ENCODE measurements around the gene RUNX1.

- TF ChIP-seq CTCF (IDR thresholded peaks at IDR 0.05 in 2 of 3, conservative IDR thresholded peaks at IDR 0.05 in 1 of 3; ENCODE audit: control insufficient read depth in 2 of 3, extremely low read depth in 1 of 3, insufficient read depth in 1 of 3, low read depth in 3 of 3, low read length in 3 of 3) (no peak), MTA3 (IDR thresholded peaks at IDR 0.05; ENCODE audit: borderline replicate concordance, low read length) (no peak), CEBPZ (IDR thresholded peaks at IDR 0.05; ENCODE audit: low read depth, low read length) (no peak), USF2 (IDR thresholded peaks at IDR 0.05; ENCODE audit: borderline replicate concordance, low read depth, low read length) (no peak), POLR2A (IDR thresholded peaks at IDR 0.05; ENCODE audit: low read depth, low read length) (0 out of 2 replicates have a peak, but pooled peaks have one; percentile 27), EGR1 (IDR thresholded peaks at IDR 0.05; ENCODE audit: borderline replicate concordance in 1 of 2, low read depth in 2 of 2, low read length in 2 of 2) (no peak), JUNB (IDR thresholded peaks at IDR 0.05) (0 out of 2 replicates have a peak, but pooled peaks have one; percentile 10)
These were observed 3.4 kb downstream of the RUNX1 start for GRCh38 chr21:35045542-35046262.

Data from GM12878 (cell line).